Bronchial epithelial cell (primary cell): ENCODE data around the gene TCHHL1. TPM values are rescaled to one million over a fixed set of nuclear protein-coding genes. Genes with fewer than 3 reads are reported as not detected.

Experiments
- DNase-seq: peaks from one replicate; pipeline ENCODE4 v3.0.0-alpha.2; 2010; ENCODE audit warnings: low read depth
- FAIRE-seq: peaks from 2 replicates; lab custom pipeline; 2011; peaks lifted over from hg19 to GRCh38; lab: Jason Lieb, UNC
- H3K27me3 ChIP-seq: 2 replicates; pipeline ENCODE4 v1.5.1; 2011; ENCODE audit warnings: low read length; ENCODE audit not compliant: control insufficient read depth, insufficient read depth
- H3K36me3 ChIP-seq: 2 replicates; pipeline ENCODE4 v1.5.1; 2011; ENCODE audit warnings: low read length; ENCODE audit not compliant: control insufficient read depth, insufficient read depth
- H3K4me3 ChIP-seq: 2 replicates; pipeline ENCODE4 v1.5.1; 2011; ENCODE audit warnings: mild to moderate bottlenecking, low read depth, low read length, control low read depth
- total RNA-seq: library from RNA; depleted of rRNA; stranded (reverse); fragments of >200 nt; gene quantifications from 2 replicates; pipeline ENCODE4 v1.2.1, GENCODE V29; 2014
- TF ChIP-seq, protein P1 (sequence below): IDR thresholded peaks from 2 replicates; pipeline ENCODE4 v1.5.1; 2011; ENCODE audit warnings: mild to moderate bottlenecking, moderate library complexity, low read length, control low read depth, inconsistent platforms; ENCODE audit not compliant: insufficient read depth, severe bottlenecking

The TCHHL1 gene
- total RNA-seq, 1 donor from 2014 or later: not detected

- peaks cover 5% of the 10 kb centered on the region for H3K27me3 ChIP-seq
- FAIRE-seq (no peak), DNase-seq (no peak)
- H3K4me3 ChIP-seq: no peak overlapping the region
- no peaks in the 10 kb centered on the region for H3K36me3 ChIP-seq
- TF ChIP-seq, protein P1, sequence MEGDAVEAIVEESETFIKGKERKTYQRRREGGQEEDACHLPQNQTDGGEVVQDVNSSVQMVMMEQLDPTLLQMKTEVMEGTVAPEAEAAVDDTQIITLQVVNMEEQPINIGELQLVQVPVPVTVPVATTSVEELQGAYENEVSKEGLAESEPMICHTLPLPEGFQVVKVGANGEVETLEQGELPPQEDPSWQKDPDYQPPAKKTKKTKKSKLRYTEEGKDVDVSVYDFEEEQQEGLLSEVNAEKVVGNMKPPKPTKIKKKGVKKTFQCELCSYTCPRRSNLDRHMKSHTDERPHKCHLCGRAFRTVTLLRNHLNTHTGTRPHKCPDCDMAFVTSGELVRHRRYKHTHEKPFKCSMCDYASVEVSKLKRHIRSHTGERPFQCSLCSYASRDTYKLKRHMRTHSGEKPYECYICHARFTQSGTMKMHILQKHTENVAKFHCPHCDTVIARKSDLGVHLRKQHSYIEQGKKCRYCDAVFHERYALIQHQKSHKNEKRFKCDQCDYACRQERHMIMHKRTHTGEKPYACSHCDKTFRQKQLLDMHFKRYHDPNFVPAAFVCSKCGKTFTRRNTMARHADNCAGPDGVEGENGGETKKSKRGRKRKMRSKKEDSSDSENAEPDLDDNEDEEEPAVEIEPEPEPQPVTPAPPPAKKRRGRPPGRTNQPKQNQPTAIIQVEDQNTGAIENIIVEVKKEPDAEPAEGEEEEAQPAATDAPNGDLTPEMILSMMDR: no peak
Observed at GRCh38 chr1:152067150-152067549, 21.7 kb downstream of the TCHHL1 start.

DNA sequence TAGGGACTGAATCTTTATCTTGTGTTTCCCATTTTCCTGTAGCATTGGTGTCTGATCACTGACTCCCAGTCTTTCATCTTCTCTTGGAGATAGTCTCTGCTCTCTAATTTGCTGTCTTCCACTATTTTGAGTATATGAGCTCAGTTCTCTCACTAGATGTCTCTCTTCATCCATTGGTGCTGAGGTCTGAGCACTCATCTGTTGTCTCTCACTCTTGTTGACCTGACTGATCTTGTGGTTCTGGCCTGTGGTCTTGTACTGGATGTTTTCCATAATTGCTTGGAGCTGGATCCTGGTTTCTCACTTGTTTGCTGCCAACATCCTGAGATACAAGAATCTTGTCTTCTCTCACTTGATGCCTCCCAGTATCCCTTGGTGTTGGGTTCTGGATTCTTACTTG is 26.9 kb downstream of the TCHHL1 start:
- Histone ChIP-seq H3K36me3 (no peaks in the 10 kb centered on the region), H3K27me3 (peaks cover 9% of the 10 kb centered on the region), H3K4me3 (no peak overlapping the region)
- peak; percentile 13 for FAIRE-seq
- TF ChIP-seq, protein P1: no peak
- no peak for DNase-seq

GRCh38 chr1:152053375-152053774 is 35.5 kb downstream of the TCHHL1 start:
- Histone ChIP-seq H3K27me3 (peaks cover 2% of the 10 kb centered on the region), H3K36me3 (no peaks in the 10 kb centered on the region), H3K4me3 (no peak overlapping the region)
- DNase-seq (no peak), FAIRE-seq (no peak)
- TF ChIP-seq, protein P1: no peak

DNA sequence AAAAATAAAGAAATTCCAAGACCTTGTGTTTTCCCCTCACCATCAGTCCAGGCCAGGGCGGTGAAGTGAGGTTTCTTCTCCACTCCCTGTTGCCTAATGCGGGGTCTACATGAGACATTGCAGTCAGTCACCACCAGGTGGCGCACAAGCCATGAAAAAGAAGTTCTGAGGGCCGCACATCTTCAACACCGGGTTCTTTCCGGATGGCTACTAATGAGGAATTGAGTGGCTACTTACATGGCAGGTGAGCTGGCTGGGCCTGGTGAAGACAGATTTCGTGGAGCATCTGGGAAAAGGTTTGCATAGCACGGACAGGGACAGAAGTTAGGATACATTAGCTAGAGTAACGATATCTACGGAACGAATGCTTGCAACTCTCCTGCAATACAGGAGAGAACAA is 36.3 kb downstream of the TCHHL1 start:
- FAIRE-seq (peak; percentile 18), DNase-seq (peak; percentile 74)
- H3K36me3 ChIP-seq: no peaks in the 10 kb centered on the region

DNA sequence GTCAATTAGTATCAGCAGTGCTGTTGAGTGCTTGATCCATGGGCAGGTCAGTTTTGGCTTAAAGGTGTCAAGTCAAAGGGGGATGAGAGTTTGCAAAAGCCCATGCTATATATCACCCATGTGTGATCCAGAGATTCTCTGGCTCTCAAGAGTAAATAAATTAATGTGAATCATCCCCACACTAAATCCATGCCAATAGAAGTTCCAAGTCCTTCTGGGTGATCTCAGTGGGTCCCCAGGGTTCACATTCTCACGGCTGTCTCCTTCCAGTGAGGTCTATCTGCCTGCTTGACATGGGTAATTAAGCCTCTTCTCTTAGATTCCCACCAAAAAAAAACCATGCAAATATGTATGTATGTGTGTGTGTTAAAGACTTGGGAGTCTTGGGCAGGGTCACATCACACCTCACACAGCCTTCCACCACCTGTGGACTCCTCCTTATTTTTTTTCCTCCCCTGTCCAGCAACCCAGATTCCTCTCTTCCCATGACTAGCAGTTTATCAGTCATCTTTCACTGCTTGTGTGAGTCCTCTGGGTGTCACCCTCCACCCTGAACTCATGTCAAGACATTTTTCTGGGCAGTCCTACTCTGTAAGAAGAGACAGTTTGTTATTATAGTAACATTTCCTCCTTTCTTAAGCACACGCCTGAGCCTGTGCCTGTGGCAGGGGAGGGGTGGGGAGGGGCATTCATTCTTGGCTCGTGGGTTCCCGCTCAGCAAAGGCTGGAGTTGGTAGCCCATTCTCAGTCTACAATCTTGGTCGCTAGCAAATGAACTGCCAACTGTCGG is 37.8 kb downstream of the TCHHL1 start:
- Histone ChIP-seq H3K36me3 (no peaks in the 10 kb centered on the region), H3K27me3 (peaks cover 2% of the 10 kb centered on the region), H3K4me3 (no peak overlapping the region)
- DNase-seq (peak; percentile 96), FAIRE-seq (no peak)
- TF ChIP-seq, protein P1: peak; percentile 19

More for the DNA sequence above, 36.3 kb downstream of the TCHHL1 start:
- TF ChIP-seq, protein P1: peak; percentile 79
- Histone ChIP-seq H3K4me3 (no peak overlapping the region), H3K27me3 (peaks cover 2% of the 10 kb centered on the region)
